GM23338 (cell line): ENCODE measurements around the gene THEM5. TPM values are rescaled to one million over a fixed set of nuclear protein-coding genes. Genes with fewer than 3 reads are reported as not detected.

ENCODE experiments used
- ATAC-seq: fragments of 200-7000 bp; cut with Tn5 transposase; 3 replicates; pipeline ENCODE4 v1.9.1; 2020
- DNase-seq: peaks from one replicate; pipeline ENCODE4 v3.0.0-alpha.2; 2015; ENCODE audit warnings: low spot score
- H2AFZ ChIP-seq: fragments of 200-600 bp; sonication (generic); 2 replicates; pipeline ENCODE4 v1.8.0; 2016; ENCODE audit warnings: antibody characterized with exemption, mild to moderate bottlenecking, moderate library complexity
- H3F3A ChIP-seq: fragments of 200-600 bp; sonication (generic); replicated peaks from 2 replicates; pipeline ENCODE4 v1.8.0; 2017; ENCODE audit warnings: antibody characterized with exemption, mixed run types, low read depth
- H3K27ac ChIP-seq: fragments of 200-600 bp; sonication (generic); 2 replicates; pipeline ENCODE4 v1.6.1; 2016; ENCODE audit warnings: low read depth
- H3K27me3 ChIP-seq: fragments of 200-600 bp; sonication (generic); 2 replicates; pipeline ENCODE4 v1.8.0; 2016; ENCODE audit warnings: mild to moderate bottlenecking, mixed run types, moderate library complexity; ENCODE audit not compliant: insufficient read depth
- H3K36me3 ChIP-seq: fragments of 200-600 bp; sonication (generic); 2 replicates; pipeline ENCODE4 v1.8.0; 2016; ENCODE audit warnings: mild to moderate bottlenecking; ENCODE audit not compliant: insufficient read depth
- H3K4me1 ChIP-seq: fragments of 200-600 bp; sonication (generic); 2 replicates; pipeline ENCODE4 v1.8.0; 2016; ENCODE audit warnings: mild to moderate bottlenecking, moderate library complexity; ENCODE audit not compliant: insufficient read depth
- H3K4me2 ChIP-seq: fragments of 200-600 bp; sonication (generic); 2 replicates; pipeline ENCODE4 v1.7.1; 2017; ENCODE audit warnings: mixed run types
- H3K4me3 ChIP-seq: fragments of 200-600 bp; sonication (generic); 2 replicates; pipeline ENCODE4 v1.6.1; 2016; ENCODE audit warnings: mixed run types
- H3K79me2 ChIP-seq: fragments of 200-600 bp; sonication (generic); replicated peaks from 2 replicates; pipeline ENCODE4 v1.8.0; 2017; ENCODE audit warnings: mild to moderate bottlenecking; ENCODE audit not compliant: insufficient read depth
- H3K9me2 ChIP-seq: fragments of 200-600 bp; sonication (generic); 2 replicates; pipeline ENCODE4 v1.8.0; 2017; ENCODE audit not compliant: insufficient read depth
- H4K20me1 ChIP-seq: fragments of 200-600 bp; sonication (generic); replicated peaks from 2 replicates; pipeline ENCODE4 v1.8.0; 2017; ENCODE audit warnings: mild to moderate bottlenecking; ENCODE audit not compliant: insufficient read depth
- H3K27ac Mint-ChIP-seq: 2 replicates; pipeline ENCODE4 v1.8.0; 2020; ENCODE audit warnings: inconsistent platforms, mild to moderate bottlenecking, moderate library complexity, mixed read lengths
- H3K27me3 Mint-ChIP-seq: 3 replicates; pipeline ENCODE4 v1.8.0; 2022; ENCODE audit warnings: low read depth, mild to moderate bottlenecking, moderate library complexity, mixed read lengths, inconsistent platforms; ENCODE audit not compliant: insufficient read depth, poor library complexity
- H3K36me3 Mint-ChIP-seq: 3 replicates; pipeline ENCODE4 v1.8.0; 2021; ENCODE audit warnings: low read depth, mild to moderate bottlenecking, inconsistent platforms, moderate library complexity, mixed read lengths
- H3K4me1 Mint-ChIP-seq: 3 replicates; pipeline ENCODE4 v1.8.0; 2020; ENCODE audit warnings: mild to moderate bottlenecking, inconsistent platforms, mixed read lengths
- H3K4me3 Mint-ChIP-seq: 3 replicates; pipeline ENCODE4 v1.8.0; 2021; ENCODE audit warnings: moderate library complexity, mild to moderate bottlenecking, inconsistent platforms, mixed read lengths
- H3K9me3 Mint-ChIP-seq: 3 replicates; pipeline ENCODE4 v1.8.0; 2020; ENCODE audit warnings: moderate library complexity, mild to moderate bottlenecking, inconsistent platforms, mixed read lengths
- CREB1 ChIP-seq: fragments of 250-450 bp; sonication (Bioruptor Pico); IDR thresholded peaks from 2 replicates; pipeline ENCODE4 v1.5.0; 2020; ENCODE audit warnings: low read depth, mild to moderate bottlenecking, moderate library complexity
- EZH2 ChIP-seq: fragments of 200-600 bp; sonication (generic); IDR thresholded peaks from one replicate; pipeline ENCODE4 v1.8.0; 2017; ENCODE audit warnings: antibody characterized with exemption, mild to moderate bottlenecking, low read depth; ENCODE audit not compliant: unreplicated experiment
- EZH2phosphoT487 ChIP-seq: fragments of 200-600 bp; sonication (generic); IDR thresholded peaks from one replicate; pipeline ENCODE4 v1.8.1; 2018; ENCODE audit warnings: antibody characterized with exemption; ENCODE audit not compliant: unreplicated experiment
- JUNB ChIP-seq: IDR thresholded peaks from one replicate; pipeline ENCODE4 v1.6.1; 2016; ENCODE audit warnings: antibody characterized with exemption; ENCODE audit not compliant: unreplicated experiment
- NANOG ChIP-seq: IDR thresholded peaks from 2 replicates; pipeline ENCODE4 v1.6.1; 2016; ENCODE audit warnings: antibody characterized with exemption, borderline replicate concordance
- POLR2AphosphoS5 ChIP-seq: IDR thresholded peaks from 2 replicates; pipeline ENCODE4 v1.6.1; 2016; ENCODE audit warnings: antibody characterized with exemption, low read depth
- STAT1 ChIP-seq: IDR thresholded peaks from one replicate; pipeline ENCODE4 v1.6.1; 2016; ENCODE audit warnings: antibody characterized with exemption; ENCODE audit not compliant: unreplicated experiment
- ZNF114 ChIP-seq: fragments of 250-450 bp; sonication (Bioruptor Pico); IDR thresholded peaks from 2 replicates; pipeline ENCODE4 v1.5.0; 2020; ENCODE audit warnings: mild to moderate bottlenecking, moderate library complexity
- ZNF331 ChIP-seq: fragments of 250-450 bp; sonication (Bioruptor Pico); IDR thresholded peaks from 2 replicates; pipeline ENCODE4 v1.5.0; 2020; ENCODE audit warnings: low read depth, mild to moderate bottlenecking, moderate library complexity
- polyA plus RNA-seq: library from polyadenylated mRNA; unstranded; fragments of >200 nt; fragmentation: Nextera tagmentation; extraction: Ambion mirVana; gene quantifications from 2 replicates; pipeline ENCODE4 v1.2.1, GENCODE V29; 2016
- total RNA-seq: library from RNA; depleted of rRNA; stranded (reverse); fragments of >200 nt; shearing (Covaris generic); gene quantifications from 2 replicates; pipeline ENCODE4 v1.2.3, GENCODE V29; 2014
- TF ChIP-seq, protein P1 (sequence below): fragments of 250-450 bp; sonication (Bioruptor Pico); IDR thresholded peaks from 2 replicates; pipeline ENCODE4 v1.5.0; 2020; ENCODE audit warnings: mild to moderate bottlenecking, moderate library complexity
- TF ChIP-seq, protein P2 (sequence below): IDR thresholded peaks from one replicate; pipeline ENCODE4 v1.6.1; 2018; ENCODE audit warnings: antibody characterized with exemption; ENCODE audit not compliant: unreplicated experiment
- TF ChIP-seq, protein P3 (sequence below), 2 experiments: fragments of 200-600 bp in 1 of 2; sonication (generic) in 1 of 2; conservative IDR thresholded peaks; 2 replicates each; pipeline versions ENCODE4 v1.5.1 to v1.6.1; 2016 to 2017; ENCODE audit warnings: antibody characterized with exemption in 2 of 2, low read depth in 2 of 2, mild to moderate bottlenecking in 2 of 2, moderate library complexity in 1 of 2
- TF ChIP-seq, protein P4 (sequence below): IDR thresholded peaks from 2 replicates; pipeline ENCODE4 v1.6.1; 2016; ENCODE audit warnings: antibody characterized with exemption

Gene THEM5
- total and polyA plus RNA-seq, 2 experiments from 2014 or later, result not detected

DNA sequence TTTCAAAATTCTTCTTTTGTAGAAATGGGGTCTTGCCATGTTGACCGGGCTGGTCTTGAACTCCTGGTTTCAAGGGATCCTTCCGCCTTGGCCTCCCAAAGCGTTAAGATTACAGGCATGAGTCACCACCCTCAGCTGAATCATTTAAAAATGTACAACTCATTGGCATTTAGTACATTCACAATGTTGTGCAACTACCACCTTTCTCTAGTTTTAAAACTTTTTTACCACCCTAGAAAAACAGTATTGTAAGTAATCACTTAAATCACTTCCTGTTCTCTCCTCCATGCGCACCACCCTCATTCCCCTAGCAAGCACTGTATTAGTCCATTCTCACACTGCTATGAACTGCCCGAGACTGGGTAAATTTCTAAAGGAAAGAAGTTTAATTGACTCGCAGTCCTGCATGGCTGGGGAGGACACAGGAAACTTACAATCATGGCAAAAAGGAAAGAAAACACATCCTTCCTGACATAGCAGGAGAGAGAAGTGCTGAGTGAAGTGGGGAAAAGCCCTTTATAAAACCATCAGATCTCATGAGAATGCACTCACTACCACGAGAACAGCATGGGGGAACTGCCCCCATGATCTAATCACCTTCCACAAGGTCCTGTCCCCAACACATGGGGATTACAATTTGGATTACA lies 14.4 kb upstream of the THEM5 start:
- Histone ChIP-seq H3K79me2 (no peaks in the 10 kb centered on the region), H3K4me3 (no peak overlapping the region), H3K36me3 (no peaks in the 10 kb centered on the region), H3K4me2 (no peak overlapping the region), H3F3A (no peaks in the 10 kb centered on the region), H3K9me2 (no peaks in the 10 kb centered on the region), H3K27ac (no peak overlapping the region), H2AFZ (no peak overlapping the region), H3K27me3 (peaks cover 29% of the 10 kb centered on the region), H3K4me1 (no peaks in the 10 kb centered on the region), H4K20me1 (peaks cover 4% of the 10 kb centered on the region; the same call in 1 of the 2 replicates)
- Mint-ChIP-seq H3K4me3 (no peak overlapping the region), H3K27ac (no peak overlapping the region), H3K27me3 (peaks cover 8% of the 10 kb centered on the region), H3K4me1 (peaks cover 9% of the 10 kb centered on the region), H3K36me3 (no peaks in the 10 kb centered on the region), H3K9me3 (no peaks in the 10 kb centered on the region)
- DNase-seq (no peak), ATAC-seq (no peak)
- TF ChIP-seq NANOG, result no peak
- TF ChIP-seq, protein P1, sequence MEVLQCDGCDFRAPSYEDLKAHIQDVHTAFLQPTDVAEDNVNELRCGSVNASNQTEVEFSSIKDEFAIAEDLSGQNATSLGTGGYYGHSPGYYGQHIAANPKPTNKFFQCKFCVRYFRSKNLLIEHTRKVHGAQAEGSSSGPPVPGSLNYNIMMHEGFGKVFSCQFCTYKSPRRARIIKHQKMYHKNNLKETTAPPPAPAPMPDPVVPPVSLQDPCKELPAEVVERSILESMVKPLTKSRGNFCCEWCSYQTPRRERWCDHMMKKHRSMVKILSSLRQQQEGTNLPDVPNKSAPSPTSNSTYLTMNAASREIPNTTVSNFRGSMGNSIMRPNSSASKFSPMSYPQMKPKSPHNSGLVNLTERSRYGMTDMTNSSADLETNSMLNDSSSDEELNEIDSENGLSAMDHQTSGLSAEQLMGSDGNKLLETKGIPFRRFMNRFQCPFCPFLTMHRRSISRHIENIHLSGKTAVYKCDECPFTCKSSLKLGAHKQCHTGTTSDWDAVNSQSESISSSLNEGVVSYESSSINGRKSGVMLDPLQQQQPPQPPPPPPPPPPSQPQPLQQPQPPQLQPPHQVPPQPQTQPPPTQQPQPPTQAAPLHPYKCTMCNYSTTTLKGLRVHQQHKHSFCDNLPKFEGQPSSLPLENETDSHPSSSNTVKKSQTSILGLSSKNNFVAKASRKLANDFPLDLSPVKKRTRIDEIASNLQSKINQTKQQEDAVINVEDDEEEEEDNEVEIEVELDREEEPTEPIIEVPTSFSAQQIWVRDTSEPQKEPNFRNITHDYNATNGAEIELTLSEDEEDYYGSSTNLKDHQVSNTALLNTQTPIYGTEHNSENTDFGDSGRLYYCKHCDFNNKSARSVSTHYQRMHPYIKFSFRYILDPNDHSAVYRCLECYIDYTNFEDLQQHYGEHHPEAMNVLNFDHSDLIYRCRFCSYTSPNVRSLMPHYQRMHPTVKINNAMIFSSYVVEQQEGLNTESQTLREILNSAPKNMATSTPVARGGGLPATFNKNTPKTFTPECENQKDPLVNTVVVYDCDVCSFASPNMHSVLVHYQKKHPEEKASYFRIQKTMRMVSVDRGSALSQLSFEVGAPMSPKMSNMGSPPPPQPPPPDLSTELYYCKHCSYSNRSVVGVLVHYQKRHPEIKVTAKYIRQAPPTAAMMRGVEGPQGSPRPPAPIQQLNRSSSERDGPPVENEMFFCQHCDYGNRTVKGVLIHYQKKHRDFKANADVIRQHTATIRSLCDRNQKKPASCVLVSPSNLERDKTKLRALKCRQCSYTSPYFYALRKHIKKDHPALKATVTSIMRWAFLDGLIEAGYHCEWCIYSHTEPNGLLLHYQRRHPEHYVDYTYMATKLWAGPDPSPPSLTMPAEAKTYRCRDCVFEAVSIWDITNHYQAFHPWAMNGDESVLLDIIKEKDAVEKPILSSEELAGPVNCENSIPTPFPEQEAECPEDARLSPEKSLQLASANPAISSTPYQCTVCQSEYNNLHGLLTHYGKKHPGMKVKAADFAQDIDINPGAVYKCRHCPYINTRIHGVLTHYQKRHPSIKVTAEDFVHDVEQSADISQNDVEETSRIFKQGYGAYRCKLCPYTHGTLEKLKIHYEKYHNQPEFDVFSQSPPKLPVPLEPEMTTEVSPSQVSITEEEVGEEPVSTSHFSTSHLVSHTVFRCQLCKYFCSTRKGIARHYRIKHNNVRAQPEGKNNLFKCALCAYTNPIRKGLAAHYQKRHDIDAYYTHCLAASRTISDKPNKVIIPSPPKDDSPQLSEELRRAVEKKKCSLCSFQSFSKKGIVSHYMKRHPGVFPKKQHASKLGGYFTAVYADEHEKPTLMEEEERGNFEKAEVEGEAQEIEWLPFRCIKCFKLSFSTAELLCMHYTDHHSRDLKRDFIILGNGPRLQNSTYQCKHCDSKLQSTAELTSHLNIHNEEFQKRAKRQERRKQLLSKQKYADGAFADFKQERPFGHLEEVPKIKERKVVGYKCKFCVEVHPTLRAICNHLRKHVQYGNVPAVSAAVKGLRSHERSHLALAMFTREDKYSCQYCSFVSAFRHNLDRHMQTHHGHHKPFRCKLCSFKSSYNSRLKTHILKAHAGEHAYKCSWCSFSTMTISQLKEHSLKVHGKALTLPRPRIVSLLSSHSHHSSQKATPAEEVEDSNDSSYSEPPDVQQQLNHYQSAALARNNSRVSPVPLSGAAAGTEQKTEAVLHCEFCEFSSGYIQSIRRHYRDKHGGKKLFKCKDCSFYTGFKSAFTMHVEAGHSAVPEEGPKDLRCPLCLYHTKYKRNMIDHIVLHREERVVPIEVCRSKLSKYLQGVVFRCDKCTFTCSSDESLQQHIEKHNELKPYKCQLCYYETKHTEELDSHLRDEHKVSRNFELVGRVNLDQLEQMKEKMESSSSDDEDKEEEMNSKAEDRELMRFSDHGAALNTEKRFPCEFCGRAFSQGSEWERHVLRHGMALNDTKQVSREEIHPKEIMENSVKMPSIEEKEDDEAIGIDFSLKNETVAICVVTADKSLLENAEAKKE (CRISPR knock-in tag), result no peak
- TF ChIP-seq JUNB, result no peak
- no peak for TF ChIP-seq CREB1 (CRISPR knock-in tag)
- no peak for TF ChIP-seq EZH2
- no peak for TF ChIP-seq POLR2AphosphoS5
- no peak for TF ChIP-seq ZNF331 (CRISPR knock-in tag)
- TF ChIP-seq, protein P2, sequence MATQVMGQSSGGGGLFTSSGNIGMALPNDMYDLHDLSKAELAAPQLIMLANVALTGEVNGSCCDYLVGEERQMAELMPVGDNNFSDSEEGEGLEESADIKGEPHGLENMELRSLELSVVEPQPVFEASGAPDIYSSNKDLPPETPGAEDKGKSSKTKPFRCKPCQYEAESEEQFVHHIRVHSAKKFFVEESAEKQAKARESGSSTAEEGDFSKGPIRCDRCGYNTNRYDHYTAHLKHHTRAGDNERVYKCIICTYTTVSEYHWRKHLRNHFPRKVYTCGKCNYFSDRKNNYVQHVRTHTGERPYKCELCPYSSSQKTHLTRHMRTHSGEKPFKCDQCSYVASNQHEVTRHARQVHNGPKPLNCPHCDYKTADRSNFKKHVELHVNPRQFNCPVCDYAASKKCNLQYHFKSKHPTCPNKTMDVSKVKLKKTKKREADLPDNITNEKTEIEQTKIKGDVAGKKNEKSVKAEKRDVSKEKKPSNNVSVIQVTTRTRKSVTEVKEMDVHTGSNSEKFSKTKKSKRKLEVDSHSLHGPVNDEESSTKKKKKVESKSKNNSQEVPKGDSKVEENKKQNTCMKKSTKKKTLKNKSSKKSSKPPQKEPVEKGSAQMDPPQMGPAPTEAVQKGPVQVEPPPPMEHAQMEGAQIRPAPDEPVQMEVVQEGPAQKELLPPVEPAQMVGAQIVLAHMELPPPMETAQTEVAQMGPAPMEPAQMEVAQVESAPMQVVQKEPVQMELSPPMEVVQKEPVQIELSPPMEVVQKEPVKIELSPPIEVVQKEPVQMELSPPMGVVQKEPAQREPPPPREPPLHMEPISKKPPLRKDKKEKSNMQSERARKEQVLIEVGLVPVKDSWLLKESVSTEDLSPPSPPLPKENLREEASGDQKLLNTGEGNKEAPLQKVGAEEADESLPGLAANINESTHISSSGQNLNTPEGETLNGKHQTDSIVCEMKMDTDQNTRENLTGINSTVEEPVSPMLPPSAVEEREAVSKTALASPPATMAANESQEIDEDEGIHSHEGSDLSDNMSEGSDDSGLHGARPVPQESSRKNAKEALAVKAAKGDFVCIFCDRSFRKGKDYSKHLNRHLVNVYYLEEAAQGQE, result no peak
- no peak for TF ChIP-seq EZH2phosphoT487
- no peak for TF ChIP-seq ZNF114 (CRISPR knock-in tag)
- TF ChIP-seq, protein P3, sequence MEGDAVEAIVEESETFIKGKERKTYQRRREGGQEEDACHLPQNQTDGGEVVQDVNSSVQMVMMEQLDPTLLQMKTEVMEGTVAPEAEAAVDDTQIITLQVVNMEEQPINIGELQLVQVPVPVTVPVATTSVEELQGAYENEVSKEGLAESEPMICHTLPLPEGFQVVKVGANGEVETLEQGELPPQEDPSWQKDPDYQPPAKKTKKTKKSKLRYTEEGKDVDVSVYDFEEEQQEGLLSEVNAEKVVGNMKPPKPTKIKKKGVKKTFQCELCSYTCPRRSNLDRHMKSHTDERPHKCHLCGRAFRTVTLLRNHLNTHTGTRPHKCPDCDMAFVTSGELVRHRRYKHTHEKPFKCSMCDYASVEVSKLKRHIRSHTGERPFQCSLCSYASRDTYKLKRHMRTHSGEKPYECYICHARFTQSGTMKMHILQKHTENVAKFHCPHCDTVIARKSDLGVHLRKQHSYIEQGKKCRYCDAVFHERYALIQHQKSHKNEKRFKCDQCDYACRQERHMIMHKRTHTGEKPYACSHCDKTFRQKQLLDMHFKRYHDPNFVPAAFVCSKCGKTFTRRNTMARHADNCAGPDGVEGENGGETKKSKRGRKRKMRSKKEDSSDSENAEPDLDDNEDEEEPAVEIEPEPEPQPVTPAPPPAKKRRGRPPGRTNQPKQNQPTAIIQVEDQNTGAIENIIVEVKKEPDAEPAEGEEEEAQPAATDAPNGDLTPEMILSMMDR (conservative IDR thresholded peaks at IDR 0.05; ENCODE audit: low read depth in 2 of 2), result no peak
- TF ChIP-seq STAT1, result no peak
- TF ChIP-seq, protein P4, sequence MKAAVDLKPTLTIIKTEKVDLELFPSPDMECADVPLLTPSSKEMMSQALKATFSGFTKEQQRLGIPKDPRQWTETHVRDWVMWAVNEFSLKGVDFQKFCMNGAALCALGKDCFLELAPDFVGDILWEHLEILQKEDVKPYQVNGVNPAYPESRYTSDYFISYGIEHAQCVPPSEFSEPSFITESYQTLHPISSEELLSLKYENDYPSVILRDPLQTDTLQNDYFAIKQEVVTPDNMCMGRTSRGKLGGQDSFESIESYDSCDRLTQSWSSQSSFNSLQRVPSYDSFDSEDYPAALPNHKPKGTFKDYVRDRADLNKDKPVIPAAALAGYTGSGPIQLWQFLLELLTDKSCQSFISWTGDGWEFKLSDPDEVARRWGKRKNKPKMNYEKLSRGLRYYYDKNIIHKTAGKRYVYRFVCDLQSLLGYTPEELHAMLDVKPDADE, result no peak
